A673 (cell line): ENCODE measurements around the gene TMEM178B. TPM values are rescaled to one million over a fixed set of nuclear protein-coding genes. Genes with fewer than 3 reads are reported as not detected.
"Not testable (repeated sequence)": the region's sequence is repeated elsewhere in the genome, so short reads cannot be mapped to it uniquely, and the experiment has no call there.

Experiments
- BruUV-seq: library from RNA; stranded (reverse); fragments of 400-500 nt; replicated peaks from 2 replicates; lab custom pipeline; 2021; lab: Mats Ljungman, UMichigan
- CTCF ChIA-PET: fragments of 300-600 bp; sonication (Branson Sonifier 250); formaldehyde crosslinking; loops from one replicate; lab custom pipeline; 2022; ENCODE audit warnings: antibody characterized with exemption; lab: Charles Lee
- POLR2A ChIA-PET: fragments of 300-600 bp; sonication (Branson Sonifier 250); formaldehyde crosslinking; loops from one replicate; lab custom pipeline; 2022; ENCODE audit warnings: antibody characterized with exemption; ENCODE audit not compliant: low non-redundant PET; lab: Charles Lee
- DNase-seq: peaks from one replicate; pipeline ENCODE4 v3.0.0-alpha.2; 2015; ENCODE audit warnings: low spot score
- H3K27ac ChIP-seq: fragments of 200-600 bp; sonication (generic); 2 replicates; pipeline ENCODE4 v1.5.1; 2016; ENCODE audit warnings: mixed run types, low read depth, mild to moderate bottlenecking, mixed read lengths, antibody characterized with exemption, low read length; ENCODE audit not compliant: poor library complexity, severe bottlenecking
- H3K27me3 ChIP-seq: fragments of 200-600 bp; sonication (generic); replicated peaks from 2 replicates; pipeline ENCODE4 v1.6.1; 2017; ENCODE audit warnings: mixed run types, low read depth, mild to moderate bottlenecking, mixed read lengths, antibody characterized with exemption, low read length; ENCODE audit not compliant: insufficient read depth, poor library complexity
- H3K36me3 ChIP-seq: fragments of 200-600 bp; sonication (generic); 2 replicates; pipeline ENCODE4 v1.6.1; 2016; ENCODE audit warnings: mixed run types, mild to moderate bottlenecking, mixed read lengths, antibody characterized with exemption, low read length; ENCODE audit not compliant: insufficient read depth, poor library complexity, severe bottlenecking
- H3K4me1 ChIP-seq: fragments of 200-600 bp; sonication (generic); 2 replicates; pipeline ENCODE4 v1.6.1; 2017; ENCODE audit warnings: mixed run types, mild to moderate bottlenecking, mixed read lengths, antibody characterized with exemption, low read length; ENCODE audit not compliant: insufficient read depth, poor library complexity, severe bottlenecking
- H3K4me3 ChIP-seq: fragments of 200-600 bp; sonication (generic); 2 replicates; pipeline ENCODE4 v1.5.1; 2016; ENCODE audit warnings: low read depth, mixed run types, mild to moderate bottlenecking, mixed read lengths, low read length; ENCODE audit not compliant: poor library complexity, severe bottlenecking
- H3K9me3 ChIP-seq: fragments of 200-600 bp; sonication (generic); 2 replicates; pipeline ENCODE4 v1.6.1; 2016; ENCODE audit warnings: mixed run types, low read depth, mild to moderate bottlenecking, mixed read lengths, antibody characterized with exemption, low read length; ENCODE audit not compliant: poor library complexity, severe bottlenecking
- CTCF ChIP-seq: fragments of 300-800, 200-600 bp; sonication (generic); conservative IDR thresholded peaks from 2 replicates; pipeline ENCODE4 v1.5.1; 2017; ENCODE audit warnings: low read depth, mild to moderate bottlenecking, antibody characterized with exemption, low read length, moderate library complexity, mixed read lengths
- EZH2 ChIP-seq: fragments of 200-600 bp; sonication (generic); IDR thresholded peaks from 2 replicates; pipeline ENCODE4 v1.6.1; 2017; ENCODE audit warnings: borderline replicate concordance, low read depth, mild to moderate bottlenecking, mixed read lengths, antibody characterized with exemption, low read length; ENCODE audit not compliant: poor library complexity, severe bottlenecking
- intact Hi-C: fragments of 100-400 bp; cut with micrococcal nuclease; formaldehyde crosslinking; loops from one replicate; pipeline ENCODE4 v1.10.0; 2022; ENCODE audit not compliant: unreplicated experiment
- total RNA-seq: library from RNA; stranded (reverse); gene quantifications from 2 replicates; pipeline ENCODE4 v1.2.3, GENCODE V29; 2021

TMEM178B gene
- total RNA-seq, 1 experiment from 2014 or later, result 2.8 TPM

GRCh38 chr7:141400356-141400755, 326.5 kb downstream of the TMEM178B start:
- POLR2A ChIA-PET, result no interaction called here
- H3K9me3 ChIP-seq, result no peaks in the 10 kb centered on the region
- H3K27ac ChIP-seq, result no peak overlapping the region
- intact Hi-C loops, result no loop called here
- H3K36me3 ChIP-seq, result no peaks in the 10 kb centered on the region
- no peaks in the 10 kb centered on the region for H3K4me1 ChIP-seq
- H3K27me3 ChIP-seq, result no peaks in the 10 kb centered on the region
- no peak for DNase-seq
- H3K4me3 ChIP-seq, result no peak overlapping the region
- CTCF ChIA-PET, result no interaction called here
- TF ChIP-seq CTCF (no peak), EZH2 (no peak)
- BruUV-seq, result no TSS peak

GRCh38 chr7:141402277-141402996, 328.6 kb downstream of the TMEM178B start:
- no peaks in the 10 kb centered on the region for H3K36me3 ChIP-seq
- BruUV-seq, result no TSS peak
- no peaks in the 10 kb centered on the region for H3K9me3 ChIP-seq
- no peak overlapping the region for H3K27ac ChIP-seq
- TF ChIP-seq CTCF (no peak), EZH2 (no peak)
- intact Hi-C loops, result no loop called here
- H3K4me3 ChIP-seq, result no peak overlapping the region
- H3K4me1 ChIP-seq, result no peaks in the 10 kb centered on the region
- no peaks in the 10 kb centered on the region for H3K27me3 ChIP-seq
- ChIA-PET CTCF (no interaction called here), POLR2A (no interaction called here)
- no peak for DNase-seq

GRCh38 chr7:141403846-141404245, 330.0 kb downstream of the TMEM178B start:
- POLR2A ChIA-PET, H3K27me3 ChIP-seq, intact Hi-C loops, CTCF ChIA-PET, DNase-seq, H3K4me1 ChIP-seq, H3K36me3 ChIP-seq, BruUV-seq, H3K4me3 ChIP-seq, H3K27ac ChIP-seq, H3K9me3 ChIP-seq: not testable (repeated sequence)

GRCh38 chr7:141406347-141406746, 332.5 kb downstream of the TMEM178B start:
- Histone ChIP-seq H3K27ac (no peak overlapping the region), H3K27me3 (no peaks in the 10 kb centered on the region), H3K4me1 (no peaks in the 10 kb centered on the region), H3K4me3 (no peak overlapping the region), H3K36me3 (no peaks in the 10 kb centered on the region), H3K9me3 (no peaks in the 10 kb centered on the region)
- intact Hi-C loops, result no loop called here
- BruUV-seq, result no TSS peak
- ChIA-PET CTCF (no interaction called here), POLR2A (no interaction called here)
- DNase-seq, result no peak
- no peak for TF ChIP-seq EZH2
- TF ChIP-seq CTCF, result no peak
